Breast epithelium (tissue), 4 donors: ENCODE measurements around the gene RPL5. TPM values are rescaled to one million over a fixed set of nuclear protein-coding genes. Genes with fewer than 3 reads are reported as not detected.

Source experiments
- DNase-seq, 2 donors: peaks; one replicate each; pipeline ENCODE4 v3.0.0-alpha.2; 2019; ENCODE audit warnings: low spot score in 2 of 2
- H3K27ac ChIP-seq, 2 donors: fragments of 200-600 bp; sonication (generic) in 1 of 2; one replicate each; pipeline ENCODE4 v1.5.1; 2016 to 2019; ENCODE audit warnings: mild to moderate bottlenecking in 1 of 2
- H3K27me3 ChIP-seq, 2 donors: fragments of 200-600 bp; sonication (generic) in 1 of 2; one replicate each; pipeline versions ENCODE4 v1.5.1 to v1.6.0; 2017 to 2019; ENCODE audit warnings: control low read depth in 1 of 2, mild to moderate bottlenecking in 1 of 2
- H3K36me3 ChIP-seq: fragments of 200-600 bp; one replicate; pipeline ENCODE4 v1.5.1; 2019
- H3K4me1 ChIP-seq, 2 donors: fragments of 200-600 bp; sonication (generic); one replicate each; pipeline ENCODE4 v1.5.1; 2016 to 2019; ENCODE audit warnings: control low read depth in 1 of 2
- H3K4me3 ChIP-seq, 3 donors: fragments of 200-600 bp; sonication (generic); 1 replicate in 2 of 3; 2 replicates in 1 of 3; pipeline ENCODE4 v1.5.1; 2016 to 2019; ENCODE audit warnings: mild to moderate bottlenecking in 3 of 3, moderate library complexity in 2 of 3
- H3K9me3 ChIP-seq, 2 donors: fragments of 200-600 bp; sonication (generic) in 1 of 2; one replicate each; pipeline ENCODE4 v1.5.1; 2016 to 2019; ENCODE audit warnings: control low read depth in 1 of 2
- POLR2A ChIP-seq: fragments of 450-650 bp; IDR thresholded peaks from one replicate; pipeline ENCODE4 v1.6.1; 2016; ENCODE audit warnings: antibody characterized with exemption, mild to moderate bottlenecking, moderate library complexity
- POLR2AphosphoS5 ChIP-seq, 3 donors: sonication (generic); formaldehyde crosslinking; IDR thresholded peaks; one replicate each; pipeline ENCODE4 v1.6.1; 2017; ENCODE audit warnings: antibody characterized with exemption in 3 of 3
- intact Hi-C: fragments of 100-400 bp; cut with DNase I; formaldehyde crosslinking; loops from one replicate; pipeline ENCODE4 v1.15.1; 2023; ENCODE audit warnings: low total_unique reads
- total RNA-seq, 3 donors: library from RNA; depleted of rRNA; stranded (reverse); fragments of >200 nt; gene quantifications; one replicate each; pipeline ENCODE4 v1.1.0, GENCODE V29; 2016
- TF ChIP-seq, protein P1 (sequence below), 3 donors: fragments of 450-650 bp; IDR thresholded peaks; one replicate each; pipeline ENCODE4 v1.5.1; 2016 to 2017; ENCODE audit warnings: antibody characterized with exemption in 3 of 3, mild to moderate bottlenecking in 3 of 3, moderate library complexity in 3 of 3

The RPL5 gene
- total RNA-seq, 3 donors from 2014 or later: 1,682 to 2,363 (median 2,105) TPM

DNA sequence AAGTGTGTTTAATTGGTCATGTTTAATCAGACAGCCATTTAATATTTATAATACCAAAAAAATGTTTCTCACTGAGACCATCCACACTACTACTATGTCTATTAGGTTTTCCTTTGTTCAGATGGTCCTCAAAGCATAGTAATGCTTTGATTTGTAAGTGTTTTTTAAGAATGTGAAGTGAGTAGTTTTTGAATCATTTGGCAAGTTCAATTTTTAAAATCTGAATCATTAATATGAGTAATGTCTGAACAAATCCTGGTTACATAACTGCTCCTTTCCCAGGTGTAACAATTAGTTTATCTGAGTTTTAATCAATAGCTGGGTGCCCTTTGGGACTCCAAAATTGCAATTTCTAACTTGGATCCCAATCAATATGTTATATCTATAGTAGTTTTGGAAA is 23.5 kb upstream of the RPL5 start:
- no peak for DNase-seq
- TF ChIP-seq, protein P1, sequence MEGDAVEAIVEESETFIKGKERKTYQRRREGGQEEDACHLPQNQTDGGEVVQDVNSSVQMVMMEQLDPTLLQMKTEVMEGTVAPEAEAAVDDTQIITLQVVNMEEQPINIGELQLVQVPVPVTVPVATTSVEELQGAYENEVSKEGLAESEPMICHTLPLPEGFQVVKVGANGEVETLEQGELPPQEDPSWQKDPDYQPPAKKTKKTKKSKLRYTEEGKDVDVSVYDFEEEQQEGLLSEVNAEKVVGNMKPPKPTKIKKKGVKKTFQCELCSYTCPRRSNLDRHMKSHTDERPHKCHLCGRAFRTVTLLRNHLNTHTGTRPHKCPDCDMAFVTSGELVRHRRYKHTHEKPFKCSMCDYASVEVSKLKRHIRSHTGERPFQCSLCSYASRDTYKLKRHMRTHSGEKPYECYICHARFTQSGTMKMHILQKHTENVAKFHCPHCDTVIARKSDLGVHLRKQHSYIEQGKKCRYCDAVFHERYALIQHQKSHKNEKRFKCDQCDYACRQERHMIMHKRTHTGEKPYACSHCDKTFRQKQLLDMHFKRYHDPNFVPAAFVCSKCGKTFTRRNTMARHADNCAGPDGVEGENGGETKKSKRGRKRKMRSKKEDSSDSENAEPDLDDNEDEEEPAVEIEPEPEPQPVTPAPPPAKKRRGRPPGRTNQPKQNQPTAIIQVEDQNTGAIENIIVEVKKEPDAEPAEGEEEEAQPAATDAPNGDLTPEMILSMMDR (IDR thresholded peaks at IDR 0.05): no peak
- TF ChIP-seq POLR2AphosphoS5 (IDR thresholded peaks at IDR 0.05) (no peak), POLR2A (no peak)
- no peak overlapping the region for H3K4me3 ChIP-seq
- H3K27ac ChIP-seq: no peak overlapping the region
- no peaks in the 10 kb centered on the region for H3K27me3 ChIP-seq
- H3K9me3 ChIP-seq: no peaks in the 10 kb centered on the region
- H3K36me3 ChIP-seq: no peaks in the 10 kb centered on the region
- H3K4me1 ChIP-seq: no peaks in the 10 kb centered on the region
- intact Hi-C loops: no loop called here

DNA sequence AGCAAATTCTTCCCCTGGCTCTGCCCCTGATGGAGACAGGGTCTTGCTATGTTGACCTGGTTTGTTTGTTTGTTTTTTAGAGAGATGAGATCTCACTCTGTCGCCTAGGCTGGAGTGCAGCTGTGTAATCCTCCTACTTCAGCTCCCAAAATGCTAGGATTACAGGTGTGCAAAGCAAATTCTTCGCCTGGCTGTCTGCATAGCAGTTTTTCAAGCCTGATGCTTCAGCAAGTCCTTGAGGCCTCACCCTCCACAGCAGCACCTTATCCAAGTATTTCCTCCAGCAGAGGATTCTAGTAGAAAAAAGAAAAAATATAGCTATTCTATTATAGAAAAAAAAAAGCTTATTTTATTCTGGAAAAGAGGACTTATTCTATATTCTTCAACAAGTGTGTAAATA is 15.1 kb upstream of the RPL5 start:
- no peaks in the 10 kb centered on the region for H3K36me3 ChIP-seq
- no peak for TF ChIP-seq POLR2A
- TF ChIP-seq, protein P1 (IDR thresholded peaks at IDR 0.05): no peak
- no peak for TF ChIP-seq POLR2AphosphoS5 (IDR thresholded peaks at IDR 0.05)
- H3K9me3 ChIP-seq: no peaks in the 10 kb centered on the region
- intact Hi-C loops: no loop called here
- H3K27me3 ChIP-seq: no peaks in the 10 kb centered on the region
- no peaks in the 10 kb centered on the region for H3K4me1 ChIP-seq
- no peak overlapping the region for H3K4me3 ChIP-seq
- DNase-seq: no peak
- H3K27ac ChIP-seq: no peak overlapping the region

DNA sequence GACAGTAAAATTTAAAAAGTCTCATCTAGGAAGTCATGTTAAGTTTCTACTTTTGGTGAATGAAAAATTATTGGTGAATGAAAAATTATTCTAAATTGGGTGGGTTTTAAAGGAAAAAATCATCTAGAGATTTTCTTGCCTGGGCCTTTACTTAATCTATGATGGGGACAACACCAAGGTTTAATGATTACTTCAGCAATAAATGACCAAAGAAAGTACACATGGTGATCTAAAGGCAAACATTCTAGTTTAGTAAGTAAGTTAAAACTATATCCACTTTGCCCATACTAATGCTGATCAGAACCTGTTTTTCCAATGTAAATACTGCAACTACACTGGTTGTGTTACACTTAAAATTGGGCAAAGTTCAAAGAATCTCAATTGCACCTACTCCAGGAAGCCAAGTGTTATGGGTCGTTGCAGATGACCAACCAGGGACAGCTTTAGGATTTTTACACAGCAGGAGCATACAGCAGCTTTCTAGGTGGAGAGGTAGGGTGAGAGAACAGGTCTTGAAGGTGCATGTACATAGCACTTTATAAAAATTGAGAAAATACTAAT is 14.6 kb upstream of the RPL5 start:
- Histone ChIP-seq H3K27me3 (no peaks in the 10 kb centered on the region), H3K36me3 (no peaks in the 10 kb centered on the region), H3K4me1 (no peaks in the 10 kb centered on the region), H3K9me3 (no peaks in the 10 kb centered on the region), H3K4me3 (no peak overlapping the region), H3K27ac (no peak overlapping the region)
- DNase-seq: no peak
- TF ChIP-seq, protein P1 (IDR thresholded peaks at IDR 0.05): no peak
- TF ChIP-seq POLR2AphosphoS5 (IDR thresholded peaks at IDR 0.05) (no peak), POLR2A (no peak)
- intact Hi-C loops: no loop called here

DNA sequence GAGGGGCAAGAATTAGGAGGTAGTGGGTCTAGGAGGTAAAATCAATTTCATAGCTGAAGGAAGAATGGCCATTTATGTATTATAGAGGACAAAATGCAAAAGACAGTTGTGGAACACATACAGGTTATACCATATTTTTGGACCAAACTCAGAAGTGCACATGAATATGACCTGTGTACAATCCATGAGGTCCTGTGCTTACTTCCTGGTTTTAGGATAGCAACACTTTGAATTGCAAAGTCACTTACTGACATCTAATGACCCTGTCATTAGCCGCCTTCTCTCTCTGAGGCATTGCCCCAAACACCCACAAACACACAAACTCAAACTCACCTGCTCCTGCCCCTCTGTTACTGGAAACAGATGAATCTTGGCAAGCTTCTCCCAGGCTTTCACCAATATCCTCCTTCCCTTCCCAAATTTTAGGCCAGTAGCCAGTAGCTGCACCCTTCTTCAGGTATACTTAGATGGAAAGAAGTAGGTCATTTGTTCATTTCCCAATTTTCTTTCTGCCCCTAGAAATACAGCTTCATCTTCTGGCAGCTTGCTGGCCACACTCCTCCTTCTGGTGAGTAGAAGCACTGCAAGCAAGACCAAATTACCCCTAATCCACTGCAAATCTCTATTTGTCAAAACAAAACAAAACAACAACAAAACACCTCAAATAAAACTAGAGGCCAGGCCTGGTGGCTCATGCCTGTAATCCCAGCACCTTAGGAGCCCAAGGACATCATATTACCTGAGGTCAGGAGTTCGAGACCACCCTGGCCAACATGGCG is 13.7 kb upstream of the RPL5 start:
- intact Hi-C loops: no loop called here
- H3K36me3 ChIP-seq: no peaks in the 10 kb centered on the region
- TF ChIP-seq, protein P1 (IDR thresholded peaks at IDR 0.05): peak; percentile 49 to 64 (median 58)
- TF ChIP-seq POLR2AphosphoS5 (IDR thresholded peaks at IDR 0.05) (no peak), POLR2A (no peak)
- no peak overlapping the region for H3K27ac ChIP-seq
- H3K4me3 ChIP-seq: no peak overlapping the region
- H3K27me3 ChIP-seq: no peaks in the 10 kb centered on the region
- DNase-seq: no peak
- no peaks in the 10 kb centered on the region for H3K4me1 ChIP-seq
- no peaks in the 10 kb centered on the region for H3K9me3 ChIP-seq

DNA sequence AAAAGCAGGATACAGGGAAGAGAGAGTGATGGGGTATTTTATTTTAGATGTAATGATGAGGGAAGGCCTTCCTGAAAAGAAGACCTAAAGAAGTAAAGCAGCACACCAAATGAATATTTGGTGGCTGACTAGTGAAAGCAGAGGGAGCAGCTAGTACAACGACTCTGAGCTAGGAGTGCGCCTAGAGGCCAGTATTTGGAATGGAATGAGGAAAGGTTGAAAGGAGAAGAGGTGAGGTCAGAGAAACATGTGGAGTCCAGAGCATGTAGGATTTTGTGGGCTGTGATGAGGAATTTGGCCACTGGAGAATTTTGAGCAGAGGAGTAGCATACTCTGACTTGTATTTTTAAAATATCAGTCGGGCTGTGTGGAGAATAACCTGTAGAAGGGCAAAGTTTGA is 11.8 kb upstream of the RPL5 start:
- H3K4me3 ChIP-seq: no peak overlapping the region
- DNase-seq: no peak

More for the DNA sequence above, 11.8 kb upstream of the RPL5 start:
- H3K27me3 ChIP-seq: no peaks in the 10 kb centered on the region
- no peaks in the 10 kb centered on the region for H3K36me3 ChIP-seq
- H3K4me1 ChIP-seq: no peaks in the 10 kb centered on the region
- H3K9me3 ChIP-seq: no peaks in the 10 kb centered on the region
- H3K27ac ChIP-seq: no peak overlapping the region
- intact Hi-C loops: no loop called here
- TF ChIP-seq POLR2A (no peak), POLR2AphosphoS5 (IDR thresholded peaks at IDR 0.05) (no peak)
- TF ChIP-seq, protein P1 (IDR thresholded peaks at IDR 0.05): no peak
